ENCODE data around the gene RPL41. TPM values are rescaled to one million over a fixed set of nuclear protein-coding genes. Genes with fewer than 3 reads are reported as not detected.

RPL41 gene
- total RNA-seq, 2 experiments from 2014 or later, result 5,865 to 5,989 TPM

DNA sequence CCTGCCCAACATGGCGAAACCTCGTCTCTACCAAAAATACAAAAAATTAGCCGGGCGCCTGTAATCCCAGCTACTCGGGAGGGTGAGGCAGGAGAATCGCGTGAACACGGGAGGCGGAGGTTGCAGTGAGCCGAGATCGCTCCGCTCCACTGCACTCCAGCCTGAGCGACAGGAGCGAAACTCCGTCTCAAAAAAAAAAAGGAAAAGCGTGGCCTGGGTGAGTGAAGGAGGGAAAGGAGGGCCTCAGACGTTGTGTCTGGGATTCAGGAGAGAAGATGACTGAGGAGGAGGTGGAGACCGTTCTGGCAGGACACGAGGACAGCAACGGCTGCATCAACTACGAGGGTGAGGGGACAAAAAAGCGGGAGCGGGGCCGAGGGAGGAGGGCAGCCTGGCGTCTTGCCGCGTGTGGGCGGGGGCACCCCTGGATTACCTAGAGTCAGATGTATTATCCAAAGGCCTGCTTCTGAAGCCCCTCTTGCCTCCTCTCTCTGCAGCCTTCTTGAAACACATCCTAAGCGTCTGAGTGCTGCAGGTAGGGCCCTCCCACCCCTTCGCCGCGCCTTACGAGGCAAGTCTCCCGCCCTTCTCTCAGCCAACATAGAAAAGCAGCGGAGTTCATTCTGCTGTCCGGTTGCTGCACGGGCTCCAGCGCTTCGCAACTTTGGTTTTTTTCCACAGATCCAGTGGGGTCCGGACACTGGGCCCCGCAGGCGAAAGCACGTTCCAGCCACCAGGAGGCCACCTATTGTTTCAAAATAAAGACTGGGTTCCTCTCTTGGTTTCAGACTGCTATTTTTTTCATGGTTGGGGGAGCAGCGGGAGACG lies 41.0 kb downstream of the RPL41 start:
- Mint-ChIP-seq H3K4me3 (peak overlapping the region; percentile 96), H3K27ac (peak overlapping the region; percentile 92), H3K27me3 (no peaks in the 10 kb centered on the region), H3K36me3 (ENCODE audit: low read depth) (peaks cover 41% of the 10 kb centered on the region), H3K9me3 (no peaks in the 10 kb centered on the region), H3K4me1 (ENCODE audit: low read depth) (peaks cover 43% of the 10 kb centered on the region)
- H3K27ac ChIP-seq (ENCODE audit: low read depth in 1 of 2, low read length in 2 of 2), result peak overlapping the region; percentile 60 to 74
- peaks cover 59% of the 10 kb centered on the region for H3K4me1 ChIP-seq (ENCODE audit: insufficient read depth, low read length)
- peaks cover 33% of the 10 kb centered on the region for H3K36me3 ChIP-seq (ENCODE audit: insufficient read depth, low read length)
- DNase-seq, result peak in 13 of 14 experiments; percentile 32 to 83 (median 48)
- ATAC-seq (ENCODE audit: poor library complexity), result peak; percentile 38
- CTCF ChIA-PET, result interaction anchor here (1.4 to 2.8 kb wide), 2 partner anchors 31 to 32 kb away, joined by 7 to 10 read pairs (median 8); partner anchors contain the start of gene SMARCC2
- H3K27me3 ChIP-seq (ENCODE audit: control insufficient read depth in 1 of 2, insufficient read depth in 2 of 2, low read length in 2 of 2), result no peaks in the 10 kb centered on the region
- intact Hi-C loops (cut with DNase I, micrococcal nuclease), result loop anchor here (1.0 kb wide), 2 partner anchors 29 to 31 kb away; partner anchors contain the start of gene ESYT1 (in 1 of the 2)
- no peaks in the 10 kb centered on the region for H3K9me3 ChIP-seq (ENCODE audit: control insufficient read depth in 1 of 2, insufficient read depth in 1 of 2, low read length in 2 of 2)
- POLR2A ChIA-PET, result interaction anchor here (0.7 to 6.7 kb wide), 7 partner anchors 14 to 932 kb away, joined by 3 to 89 read pairs (median 4); partner anchors contain the start of genes ESYT1, NAB2 and SMARCC2
- TF ChIP-seq, protein P1, sequence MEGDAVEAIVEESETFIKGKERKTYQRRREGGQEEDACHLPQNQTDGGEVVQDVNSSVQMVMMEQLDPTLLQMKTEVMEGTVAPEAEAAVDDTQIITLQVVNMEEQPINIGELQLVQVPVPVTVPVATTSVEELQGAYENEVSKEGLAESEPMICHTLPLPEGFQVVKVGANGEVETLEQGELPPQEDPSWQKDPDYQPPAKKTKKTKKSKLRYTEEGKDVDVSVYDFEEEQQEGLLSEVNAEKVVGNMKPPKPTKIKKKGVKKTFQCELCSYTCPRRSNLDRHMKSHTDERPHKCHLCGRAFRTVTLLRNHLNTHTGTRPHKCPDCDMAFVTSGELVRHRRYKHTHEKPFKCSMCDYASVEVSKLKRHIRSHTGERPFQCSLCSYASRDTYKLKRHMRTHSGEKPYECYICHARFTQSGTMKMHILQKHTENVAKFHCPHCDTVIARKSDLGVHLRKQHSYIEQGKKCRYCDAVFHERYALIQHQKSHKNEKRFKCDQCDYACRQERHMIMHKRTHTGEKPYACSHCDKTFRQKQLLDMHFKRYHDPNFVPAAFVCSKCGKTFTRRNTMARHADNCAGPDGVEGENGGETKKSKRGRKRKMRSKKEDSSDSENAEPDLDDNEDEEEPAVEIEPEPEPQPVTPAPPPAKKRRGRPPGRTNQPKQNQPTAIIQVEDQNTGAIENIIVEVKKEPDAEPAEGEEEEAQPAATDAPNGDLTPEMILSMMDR (IDR thresholded peaks at IDR 0.05), result peak; percentile 66
- H3K4me3 ChIP-seq (ENCODE audit: low read length), result peak overlapping the region; percentile 78

DNA sequence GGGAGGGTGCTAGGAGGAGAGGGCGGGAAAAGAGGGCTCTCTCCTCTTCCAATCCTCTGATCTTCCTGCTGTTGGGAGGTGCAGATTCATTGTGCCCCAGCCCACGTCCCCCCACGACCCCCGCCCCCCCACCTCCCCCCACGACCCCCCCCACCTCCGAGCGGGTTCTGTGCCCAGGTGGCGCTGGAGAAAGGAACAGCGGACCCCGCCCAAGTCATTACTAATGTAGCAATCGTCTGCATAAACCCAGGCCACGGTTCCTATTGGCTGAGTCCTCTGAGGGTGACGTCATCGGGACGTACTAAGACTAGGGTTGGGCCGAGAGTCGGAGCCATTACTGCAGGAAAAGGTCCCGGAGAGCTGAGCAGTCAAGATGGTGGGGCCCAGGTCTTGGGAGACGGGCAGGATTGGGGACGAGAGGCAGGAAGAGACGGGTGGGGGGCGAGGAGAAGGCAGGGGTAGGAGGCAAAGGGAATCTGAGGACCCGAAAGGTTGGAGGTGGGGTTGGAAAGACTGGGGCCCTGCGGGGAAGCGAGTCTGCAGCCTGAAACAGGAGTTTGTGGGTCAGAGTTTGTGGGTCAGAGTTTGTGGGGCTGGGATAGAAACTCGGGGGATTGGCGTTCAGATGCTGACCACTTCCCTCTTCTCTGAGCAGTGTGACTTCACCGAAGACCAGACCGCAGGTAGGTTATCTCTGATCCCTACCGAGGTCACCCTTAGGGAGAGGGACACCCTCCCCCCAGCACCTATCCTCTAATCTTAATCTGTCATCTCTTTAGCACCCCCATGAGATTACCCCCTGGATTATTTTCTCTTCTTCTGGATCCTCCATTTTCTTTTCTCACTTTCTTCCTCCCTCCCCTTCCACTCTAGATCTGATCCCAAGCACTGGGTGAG lies 41.8 kb downstream of the RPL41 start, which contains the start of gene MYL6:
MYL6 (plus strand) TSS at position 331 of the 897 bp plus-strand sequence; CDS start at position 374, 43 bp downstream.
- Histone ChIP-seq H3K9me3 (ENCODE audit: control insufficient read depth in 1 of 2, insufficient read depth in 1 of 2, low read length in 2 of 2) (no peaks in the 10 kb centered on the region), H3K4me1 (ENCODE audit: insufficient read depth, low read length) (peaks cover 52% of the 10 kb centered on the region), H3K27ac (ENCODE audit: low read depth in 1 of 2, low read length in 2 of 2) (peak within 1 kb of the TSS; percentile 84 to 92), H3K27me3 (ENCODE audit: control insufficient read depth in 1 of 2, insufficient read depth in 2 of 2, low read length in 2 of 2) (no peaks in the 10 kb centered on the region), H3K4me3 (ENCODE audit: low read length) (peak within 1 kb of the TSS; percentile 78), H3K36me3 (ENCODE audit: insufficient read depth, low read length) (peaks cover 42% of the 10 kb centered on the region)
- Mint-ChIP-seq H3K4me3 (peak within 1 kb of the TSS; percentile 96), H3K27me3 (no peaks in the 10 kb centered on the region), H3K9me3 (no peaks in the 10 kb centered on the region), H3K4me1 (ENCODE audit: low read depth) (peaks cover 40% of the 10 kb centered on the region), H3K36me3 (ENCODE audit: low read depth) (peaks cover 50% of the 10 kb centered on the region), H3K27ac (peak within 1 kb of the TSS; percentile 92)
- POLR2A ChIA-PET, result interaction anchor here (0.7 to 6.7 kb wide), 11 partner anchors 14 to 202 kb away, joined by 3 to 89 read pairs (median 6); partner anchors contain the start of genes CNPY2, ESYT1, PA2G4 and RNF41
- peak; percentile 80 for ATAC-seq (ENCODE audit: poor library complexity)
- DNase-seq, result peak; percentile 77 to 98 (median 86)
- CTCF ChIA-PET, result interaction anchor here (0.6 to 2.8 kb wide), 3 partner anchors 30 to 32 kb away, joined by 3 to 8 read pairs (median 7); partner anchors contain the start of genes ESYT1 and SMARCC2
- intact Hi-C loops (cut with DNase I, micrococcal nuclease), result loop anchor here in 1 of 2 experiments (1.0 kb wide), 1 partner anchor 30 kb away; the partner anchor contains the start of gene ESYT1
- TF ChIP-seq, protein P1 (IDR thresholded peaks at IDR 0.05), result peak; percentile 6

All from CD4-positive, alpha-beta T cell (primary cell).